Neural cell (in vitro differentiated cells): ENCODE measurements around the gene GSTM5. TPM values are rescaled to one million over a fixed set of nuclear protein-coding genes. Genes with fewer than 3 reads are reported as not detected.

Source experiments
- H2AFZ ChIP-seq: fragments of 200-600, 300-800 bp; sonication (generic), shearing (Covaris generic); 2 replicates; pipeline ENCODE4 v1.6.0; 2014; ENCODE audit warnings: low read depth, mild to moderate bottlenecking, antibody characterized with exemption, low read length, moderate library complexity
- H3F3A ChIP-seq: fragments of 200-600 bp; shearing (Covaris generic); 2 replicates; pipeline ENCODE4 v1.6.1; 2016; ENCODE audit warnings: mild to moderate bottlenecking, moderate library complexity, mixed read lengths, antibody characterized with exemption, low read length; ENCODE audit not compliant: insufficient read depth, poor library complexity, severe bottlenecking
- H3K27ac ChIP-seq: fragments of 200-600, 300-800 bp; sonication (generic), shearing (Covaris generic); 2 replicates; pipeline ENCODE4 v1.5.1; 2014; ENCODE audit warnings: mild to moderate bottlenecking, low read length, moderate library complexity
- H3K27me3 ChIP-seq: fragments of 300-800, 200-600 bp; sonication (generic), shearing (Covaris generic); 2 replicates; pipeline ENCODE4 v1.6.0; 2014; ENCODE audit warnings: mild to moderate bottlenecking, low read depth, low read length, moderate library complexity; ENCODE audit not compliant: insufficient read depth
- H3K36me3 ChIP-seq: fragments of 300-800, 200-600 bp; sonication (generic), shearing (Covaris generic); 2 replicates; pipeline ENCODE4 v1.5.1; 2014; ENCODE audit warnings: mild to moderate bottlenecking, antibody characterized with exemption, low read length, moderate library complexity; ENCODE audit not compliant: insufficient read depth
- H3K4me2 ChIP-seq: fragments of 300-800, 200-600 bp; sonication (generic), shearing (Covaris generic); 2 replicates; pipeline ENCODE4 v1.6.0; 2014; ENCODE audit warnings: mild to moderate bottlenecking, low read length
- H3K4me3 ChIP-seq: fragments of 300-800, 200-600 bp; sonication (generic), shearing (Covaris generic); 2 replicates; pipeline ENCODE4 v1.5.1; 2014; ENCODE audit warnings: mild to moderate bottlenecking, low read length, moderate library complexity
- H3K79me2 ChIP-seq: fragments of 200-600 bp; shearing (Covaris generic); replicated peaks from 2 replicates; pipeline ENCODE4 v1.6.0; 2014; ENCODE audit warnings: mild to moderate bottlenecking, low read length, moderate library complexity; ENCODE audit not compliant: insufficient read depth
- H3K9ac ChIP-seq: fragments of 300-800, 200-600 bp; sonication (generic), shearing (Covaris generic); 2 replicates; pipeline ENCODE4 v1.6.1; 2016; ENCODE audit warnings: mild to moderate bottlenecking, low read length, mixed read lengths
- H3K9me2 ChIP-seq: fragments of 200-600 bp; shearing (Covaris generic); 2 replicates; pipeline ENCODE4 v1.6.1; 2016; ENCODE audit warnings: mild to moderate bottlenecking, low read length, mixed read lengths; ENCODE audit not compliant: insufficient read depth
- H3K9me3 ChIP-seq: fragments of 200-600, 300-800 bp; sonication (generic), shearing (Covaris generic); 2 replicates; pipeline ENCODE4 v1.6.1; 2016; ENCODE audit warnings: mild to moderate bottlenecking, mixed run types, low read length, moderate library complexity, mixed read lengths
- H4K20me1 ChIP-seq: fragments of 200-600 bp; shearing (Covaris generic); 2 replicates; pipeline ENCODE4 v1.6.1; 2016; ENCODE audit warnings: mild to moderate bottlenecking, mixed run types; ENCODE audit not compliant: insufficient read depth
- CTCF ChIP-seq: fragments of 450-650 bp; IDR thresholded peaks from 2 replicates; pipeline ENCODE4 v1.5.1; 2014; ENCODE audit warnings: antibody characterized with exemption, mild to moderate bottlenecking, moderate library complexity; ENCODE audit not compliant: poor library complexity, severe bottlenecking
- EP300 ChIP-seq: fragments of 450-650 bp; conservative IDR thresholded peaks from 2 replicates; pipeline ENCODE4 v1.6.1; 2014; ENCODE audit warnings: antibody characterized with exemption, mild to moderate bottlenecking, moderate library complexity; ENCODE audit not compliant: poor library complexity, severe bottlenecking
- EZH2 ChIP-seq: fragments of 200-600, 300-800 bp; shearing (Covaris generic), sonication (generic); IDR thresholded peaks from 2 replicates; pipeline ENCODE4 v1.6.1; 2014; ENCODE audit warnings: antibody characterized with exemption, low read length, borderline replicate concordance, mild to moderate bottlenecking; ENCODE audit not compliant: insufficient read depth, poor library complexity, severe bottlenecking
- MXI1 ChIP-seq: fragments of 450-650 bp; conservative IDR thresholded peaks from 2 replicates; pipeline ENCODE4 v1.6.1; 2014; ENCODE audit warnings: antibody characterized with exemption, mild to moderate bottlenecking; ENCODE audit not compliant: poor library complexity, severe bottlenecking
- POLR2AphosphoS5 ChIP-seq: IDR thresholded peaks from 2 replicates; pipeline ENCODE4 v1.6.1; 2012
- RAD21 ChIP-seq: fragments of 450-650 bp; conservative IDR thresholded peaks from 2 replicates; pipeline ENCODE4 v1.6.1; 2014; ENCODE audit warnings: antibody characterized with exemption, mild to moderate bottlenecking, moderate library complexity
- REST ChIP-seq: IDR thresholded peaks from 2 replicates; pipeline ENCODE4 v1.6.1; 2012; ENCODE audit warnings: borderline replicate concordance
- SMC3 ChIP-seq: fragments of 450-650 bp; conservative IDR thresholded peaks from 2 replicates; pipeline ENCODE4 v1.6.1; 2014; ENCODE audit warnings: antibody characterized with exemption, mild to moderate bottlenecking, moderate library complexity; ENCODE audit not compliant: poor library complexity
- TAF1 ChIP-seq: IDR thresholded peaks from 2 replicates; pipeline ENCODE4 v1.6.1; 2012; ENCODE audit warnings: low read depth
- polyA plus RNA-seq: library from polyadenylated mRNA; depleted of rRNA; stranded (reverse); fragments of >200 nt; gene quantifications from 2 replicates; pipeline ENCODE4 v1.2.3, GENCODE V29; 2014

GSTM5 gene
- polyA plus RNA-seq, 1 donor from 2014 or later, result not detected

GRCh38 chr1:109712321-109712864, 342 bp downstream of the GSTM5 start:
- no peaks in the 10 kb centered on the region for H3K36me3 ChIP-seq
- H3K4me3 ChIP-seq, result no peak overlapping the region
- no peaks in the 10 kb centered on the region for H3K9me2 ChIP-seq
- H3K4me2 ChIP-seq, result no peak overlapping the region
- no peaks in the 10 kb centered on the region for H3K79me2 ChIP-seq
- TF ChIP-seq REST, result no peak
- no peak for TF ChIP-seq POLR2AphosphoS5
- TF ChIP-seq EZH2, result no peak
- no peak for TF ChIP-seq MXI1
- TF ChIP-seq SMC3, result no peak
- no peak for TF ChIP-seq TAF1
- H3K27ac ChIP-seq, result no peak overlapping the region
- no peaks in the 10 kb centered on the region for H3K27me3 ChIP-seq
- H3K9me3 ChIP-seq, result no peaks in the 10 kb centered on the region
- no peaks in the 10 kb centered on the region for H4K20me1 ChIP-seq
- no peak overlapping the region for H3K9ac ChIP-seq
- no peak overlapping the region for H2AFZ ChIP-seq
- H3F3A ChIP-seq, result no peaks in the 10 kb centered on the region

GRCh38 chr1:109713636-109714035, 1.6 kb downstream of the GSTM5 start:
- Histone ChIP-seq H3K9me2 (no peaks in the 10 kb centered on the region), H2AFZ (no peak overlapping the region), H3K4me2 (no peak overlapping the region), H4K20me1 (no peaks in the 10 kb centered on the region), H3K36me3 (no peaks in the 10 kb centered on the region), H3F3A (no peaks in the 10 kb centered on the region), H3K9me3 (no peaks in the 10 kb centered on the region), H3K27ac (no peak overlapping the region), H3K9ac (no peak overlapping the region), H3K27me3 (no peaks in the 10 kb centered on the region), H3K4me3 (no peak overlapping the region), H3K79me2 (no peaks in the 10 kb centered on the region)
- TF ChIP-seq POLR2AphosphoS5 (no peak), MXI1 (no peak), RAD21 (no peak), TAF1 (no peak), EP300 (no peak), SMC3 (no peak), REST (no peak), EZH2 (no peak), CTCF (no peak)
